HEK293 (cell line): ENCODE measurements around the gene ZIC4.

Experiments
- ZEB2 ChIP-seq: fragments of 450-650 bp; formaldehyde crosslinking; IDR thresholded peaks from 2 replicates; pipeline ENCODE4 v1.5.1; 2016; ENCODE audit warnings: missing biosample characterization, missing genetic modification characterization
- ZNF274 ChIP-seq, 2 experiments: fragments of 200-500 bp in 1 of 2; fragments of 450-650 bp in 1 of 2; sonication (Bioruptor generic) in 1 of 2; formaldehyde crosslinking in 1 of 2; IDR thresholded peaks; 2 replicates each; pipeline versions ENCODE4 v1.5.1 to v1.6.1; 2014 to 2016; ENCODE audit warnings: borderline replicate concordance in 1 of 2, inconsistent platforms in 1 of 2, low read length in 1 of 2, missing biosample characterization in 1 of 2, missing genetic modification characterization in 1 of 2
- TF ChIP-seq, protein P1 (sequence below): fragments of 450-650 bp; formaldehyde crosslinking; IDR thresholded peaks from 2 replicates; pipeline ENCODE4 v1.5.1; 2016; ENCODE audit warnings: missing biosample characterization, missing genetic modification characterization, low read depth

DNA sequence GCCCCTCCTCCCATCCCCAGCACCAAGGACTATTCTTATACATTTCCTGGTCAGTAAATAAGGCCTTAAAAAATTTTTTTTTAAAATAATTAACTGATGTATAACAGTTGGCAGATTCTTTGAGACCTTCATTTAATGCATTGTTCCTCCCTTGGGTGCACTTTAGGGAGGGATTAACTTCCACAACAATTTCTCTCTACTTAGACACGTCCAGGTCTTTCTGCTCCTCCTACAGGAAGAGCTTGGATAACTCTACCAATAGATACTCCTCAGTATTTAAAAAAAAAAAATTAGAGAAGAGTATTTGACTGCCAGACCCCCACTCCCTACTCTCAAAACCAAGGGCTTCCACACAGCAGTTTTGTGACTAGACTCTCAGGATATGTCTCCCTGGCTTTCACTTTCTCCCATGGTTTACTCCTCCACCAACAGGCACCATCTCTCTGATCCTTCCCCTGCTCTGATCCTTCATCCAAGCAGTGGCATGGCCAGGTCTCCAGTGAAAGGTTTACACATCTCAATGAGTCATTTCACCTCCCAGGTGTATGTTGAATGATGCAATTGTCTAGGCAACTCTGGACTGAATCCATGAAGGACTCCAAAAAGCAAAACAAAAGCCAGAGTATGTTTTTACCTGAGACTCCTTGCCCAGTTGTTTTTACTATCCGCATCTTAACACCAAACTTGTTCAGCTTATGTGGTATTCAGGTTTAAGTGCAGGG lies 7.4 kb downstream of the ZIC4 start:
- TF ChIP-seq ZNF274 (IDR thresholded peaks at IDR 0.05; ENCODE audit: low read length), result no peak
- TF ChIP-seq ZNF274 (tag by site-specific recombination; IDR thresholded peaks at IDR 0.05; ENCODE audit: borderline replicate concordance), result no peak
- TF ChIP-seq ZEB2 (tag by site-specific recombination), result no peak
- TF ChIP-seq, protein P1, sequence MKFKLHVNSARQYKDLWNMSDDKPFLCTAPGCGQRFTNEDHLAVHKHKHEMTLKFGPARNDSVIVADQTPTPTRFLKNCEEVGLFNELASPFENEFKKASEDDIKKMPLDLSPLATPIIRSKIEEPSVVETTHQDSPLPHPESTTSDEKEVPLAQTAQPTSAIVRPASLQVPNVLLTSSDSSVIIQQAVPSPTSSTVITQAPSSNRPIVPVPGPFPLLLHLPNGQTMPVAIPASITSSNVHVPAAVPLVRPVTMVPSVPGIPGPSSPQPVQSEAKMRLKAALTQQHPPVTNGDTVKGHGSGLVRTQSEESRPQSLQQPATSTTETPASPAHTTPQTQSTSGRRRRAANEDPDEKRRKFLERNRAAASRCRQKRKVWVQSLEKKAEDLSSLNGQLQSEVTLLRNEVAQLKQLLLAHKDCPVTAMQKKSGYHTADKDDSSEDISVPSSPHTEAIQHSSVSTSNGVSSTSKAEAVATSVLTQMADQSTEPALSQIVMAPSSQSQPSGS (tag by site-specific recombination), result no peak
